GM21576 (cell line): Measurements from ENCODE around the gene AFAP1L1.
A peak's percentile ranks its signal among the peaks of the same experiment; 100 is the strongest.
"Not testable (repeated sequence)": the region's sequence is repeated elsewhere in the genome, so short reads cannot be mapped to it uniquely, and the experiment has no call there.

Experiments
- ATAC-seq: cut with Tn5 transposase; IDR thresholded peaks from one replicate; pipeline ENCODE4 v1.9.1; 2021; ENCODE audit warnings: mild to moderate bottlenecking, moderate library complexity; ENCODE audit not compliant: unreplicated experiment

AFAP1L1 gene

DNA sequence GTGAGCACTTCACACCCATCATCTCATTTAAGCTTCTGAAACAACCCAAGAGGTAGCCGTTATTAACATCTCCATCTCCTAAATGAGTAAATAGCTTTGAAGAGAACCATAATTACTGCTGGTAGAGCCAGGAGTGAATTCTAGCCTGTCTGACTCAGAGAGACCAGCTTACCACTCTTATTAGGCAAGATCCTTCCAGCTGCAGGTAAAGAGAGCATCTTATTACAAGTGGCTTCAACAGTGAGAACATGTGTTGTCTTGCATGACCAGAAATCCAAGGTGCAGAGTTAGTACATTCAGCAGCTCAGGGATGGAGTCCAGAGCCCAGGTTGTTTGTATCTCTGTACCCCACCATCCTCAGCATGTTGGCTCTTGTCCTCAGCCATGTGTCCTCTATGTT lies 10.9 kb upstream of the AFAP1L1 start:
- no peak for ATAC-seq

DNA sequence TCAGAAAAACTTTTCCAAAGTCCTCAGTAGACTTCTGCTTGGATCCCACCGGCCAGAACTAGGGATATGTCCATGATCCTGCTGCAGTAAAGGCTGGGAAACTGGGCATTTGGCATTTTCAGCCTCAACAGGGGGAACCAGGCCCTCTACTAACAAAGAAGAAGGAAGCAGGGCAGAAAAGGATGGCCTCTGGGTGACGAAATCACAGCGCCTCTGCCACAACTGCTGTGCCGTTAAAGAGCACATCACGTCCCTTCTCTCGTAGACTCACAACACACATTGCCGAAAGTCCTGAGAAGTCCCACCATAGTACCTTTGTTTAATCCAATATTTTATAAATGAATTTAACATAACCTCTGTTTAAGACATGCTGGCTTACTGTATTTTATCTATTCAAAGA lies 10.4 kb upstream of the AFAP1L1 start:
- ATAC-seq: no peak

DNA sequence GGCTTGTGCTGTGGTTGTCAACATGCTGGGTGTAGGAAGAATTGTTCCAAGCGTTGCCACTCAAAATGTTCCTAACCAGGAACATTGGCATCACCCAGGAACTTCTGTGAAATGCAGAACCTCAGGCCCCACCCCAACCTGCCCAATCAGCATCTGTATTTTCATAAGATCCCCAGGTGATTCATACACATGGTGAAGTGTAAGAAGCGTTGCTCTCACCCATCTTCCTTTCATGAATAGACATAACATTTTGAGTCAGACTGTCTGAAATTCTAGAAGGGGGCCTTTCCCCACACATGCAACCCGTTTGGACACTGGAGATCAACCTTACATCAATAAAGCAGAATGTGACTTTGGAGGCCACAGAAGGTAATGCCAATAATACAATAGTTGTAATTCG lies 9.3 kb upstream of the AFAP1L1 start:
- ATAC-seq: no peak

DNA sequence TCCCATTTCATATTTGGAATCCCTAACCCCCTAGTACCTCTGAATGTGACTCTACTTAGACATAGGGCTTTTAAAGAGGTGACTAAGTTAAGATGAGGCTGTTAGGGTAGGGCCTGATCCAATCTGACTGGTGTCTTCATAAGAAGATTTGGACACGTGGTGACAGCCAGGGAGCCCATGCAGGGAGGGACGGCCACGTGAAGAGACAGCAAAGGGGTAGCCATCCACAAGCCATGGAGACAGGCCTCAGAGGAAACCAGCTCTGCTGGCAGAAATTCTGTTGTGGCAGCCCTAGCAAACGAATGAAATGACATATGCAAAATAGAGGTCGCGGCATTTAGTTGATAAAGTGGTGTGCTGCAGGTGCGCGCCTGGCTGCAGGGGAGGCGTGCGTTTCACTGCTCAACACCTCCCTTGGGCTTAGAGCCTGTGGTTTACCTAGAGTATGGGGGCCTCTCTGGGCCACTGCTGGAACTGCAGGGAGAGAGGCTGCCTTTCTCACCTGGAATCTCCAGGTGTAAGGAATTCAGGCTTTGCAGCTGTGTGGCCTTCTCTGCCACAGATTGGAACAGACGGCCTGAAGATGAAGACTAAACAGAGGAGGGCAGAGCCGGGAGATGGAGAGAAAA lies 7.1 kb upstream of the AFAP1L1 start:
- peak; percentile 83 for ATAC-seq

DNA sequence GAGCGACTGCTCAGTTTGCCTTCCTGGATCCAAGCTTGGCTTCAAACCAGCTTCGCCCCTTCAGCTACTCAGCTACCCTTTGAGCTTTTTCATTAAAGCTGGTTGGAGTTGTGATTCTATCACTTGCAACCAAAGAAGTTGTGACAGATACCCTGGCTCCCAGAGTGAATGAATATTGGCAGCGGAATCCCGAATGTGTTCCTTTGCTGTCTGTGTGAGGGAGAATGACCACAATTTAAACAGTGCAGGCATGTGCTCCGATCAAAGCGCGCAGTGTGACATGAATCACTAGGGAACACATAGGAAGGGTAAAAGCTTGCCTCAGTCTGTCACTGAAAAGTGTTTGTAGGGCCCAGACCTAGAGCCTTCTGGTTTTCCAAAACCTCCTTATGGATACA lies 6.6 kb upstream of the AFAP1L1 start:
- ATAC-seq: no peak

DNA sequence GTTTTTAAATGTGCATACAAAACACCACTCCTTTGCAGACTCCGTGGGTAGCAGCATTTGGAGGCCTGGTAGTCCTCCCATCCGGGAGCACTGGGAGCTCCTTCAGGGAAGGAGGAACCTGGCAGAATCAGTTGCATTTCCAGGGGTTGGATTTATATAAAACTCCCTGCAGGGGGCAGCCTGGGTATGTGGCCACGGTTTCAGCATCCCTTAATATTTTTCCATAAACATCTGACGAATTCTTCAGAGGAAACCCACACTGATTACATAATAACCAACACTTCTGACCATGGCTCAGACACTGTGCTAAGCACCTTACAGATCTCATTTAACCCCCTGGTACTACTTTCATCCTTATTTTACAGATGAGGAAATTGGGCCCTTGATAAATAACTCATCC lies 6.1 kb upstream of the AFAP1L1 start:
- ATAC-seq: no peak

DNA sequence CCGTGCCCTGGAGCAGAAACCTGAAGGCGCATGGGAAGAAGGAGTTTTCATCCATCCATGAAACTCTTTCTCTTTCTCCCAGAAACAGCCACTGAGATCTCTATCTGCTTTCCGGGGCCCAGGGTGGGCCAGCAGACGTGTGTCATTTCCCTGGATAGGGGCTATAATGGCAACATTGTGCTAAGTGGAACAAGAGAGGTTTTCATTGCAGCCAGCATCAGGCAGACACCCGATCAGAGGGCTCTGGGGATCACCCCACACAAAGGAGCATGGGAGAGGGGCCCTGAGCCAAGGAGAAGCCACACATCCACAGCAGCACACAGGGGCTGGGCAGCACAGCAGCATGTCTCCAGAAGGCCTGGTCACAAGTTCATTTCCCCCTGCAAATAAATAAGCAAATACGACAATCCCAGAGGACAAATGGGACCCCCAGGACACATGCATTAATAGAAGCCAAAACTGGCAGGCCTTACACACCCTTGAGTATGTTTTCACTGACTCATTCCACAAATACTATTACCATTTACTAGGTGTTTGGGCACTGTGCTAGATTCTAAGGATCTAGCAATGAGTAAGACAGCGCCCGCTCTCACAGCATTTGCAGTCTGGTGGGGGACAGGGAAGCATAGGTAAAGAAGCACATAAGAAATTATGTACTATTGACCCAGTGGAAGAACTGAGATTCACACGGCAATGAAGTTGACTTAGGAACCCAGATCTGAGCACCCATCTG lies 4.3 kb upstream of the AFAP1L1 start:
- ATAC-seq: no peak

DNA sequence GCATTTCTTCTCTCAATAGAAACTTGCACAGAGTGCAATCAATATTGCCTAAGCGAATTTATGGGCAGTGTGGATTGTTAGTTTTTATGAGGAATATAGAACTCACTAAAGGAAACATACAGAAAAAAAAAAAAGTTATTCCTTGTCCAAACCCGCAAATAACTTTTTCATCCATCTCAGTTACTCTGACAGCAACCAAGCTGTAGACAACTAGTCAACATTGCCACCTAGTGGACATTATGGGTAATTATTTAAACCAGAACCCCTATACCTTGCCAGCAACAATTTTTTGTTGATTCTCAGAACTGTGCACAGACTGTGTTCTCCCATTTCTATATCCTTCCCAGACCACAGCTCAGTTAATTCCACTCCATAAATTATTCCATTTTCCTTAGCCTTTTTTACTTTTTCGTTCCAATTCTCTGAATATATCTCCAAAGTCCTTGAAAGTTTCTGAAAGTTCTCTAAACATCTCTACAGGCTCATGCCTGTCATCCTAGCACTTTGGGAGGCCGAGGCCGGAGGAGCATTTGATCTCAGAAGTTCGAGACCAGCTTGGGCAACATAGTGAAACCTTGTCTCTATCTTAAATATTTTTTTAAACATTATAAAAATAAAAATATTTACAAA lies 2.6 kb upstream of the AFAP1L1 start:
- no peak for ATAC-seq

DNA sequence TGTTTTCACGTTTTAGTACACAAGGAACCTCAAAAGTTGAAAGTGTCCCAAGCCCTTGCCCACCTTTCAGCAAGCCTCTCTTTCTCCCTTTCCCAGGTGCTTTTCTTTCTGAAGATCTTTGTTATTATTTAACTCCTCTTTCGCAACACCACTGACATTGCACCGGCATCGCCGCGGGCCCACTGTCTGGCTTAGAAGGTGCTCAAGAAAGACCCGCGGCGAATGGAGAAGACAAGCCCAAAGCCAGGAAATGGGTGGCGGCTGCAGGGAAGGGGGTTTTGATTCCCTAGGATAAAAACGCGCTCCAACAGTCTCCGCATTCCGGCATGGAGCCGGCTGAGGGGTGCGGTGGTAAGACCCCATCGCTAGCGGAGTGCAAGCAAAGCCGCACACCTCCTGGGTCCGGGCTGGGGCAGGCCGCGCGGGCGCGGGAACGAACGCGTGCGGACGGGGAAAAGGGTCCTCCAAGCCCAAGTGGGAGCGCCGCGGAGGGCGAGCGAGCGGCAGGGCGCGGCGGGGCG lies 404 bp upstream of the AFAP1L1 start:
- no peak for ATAC-seq

DNA sequence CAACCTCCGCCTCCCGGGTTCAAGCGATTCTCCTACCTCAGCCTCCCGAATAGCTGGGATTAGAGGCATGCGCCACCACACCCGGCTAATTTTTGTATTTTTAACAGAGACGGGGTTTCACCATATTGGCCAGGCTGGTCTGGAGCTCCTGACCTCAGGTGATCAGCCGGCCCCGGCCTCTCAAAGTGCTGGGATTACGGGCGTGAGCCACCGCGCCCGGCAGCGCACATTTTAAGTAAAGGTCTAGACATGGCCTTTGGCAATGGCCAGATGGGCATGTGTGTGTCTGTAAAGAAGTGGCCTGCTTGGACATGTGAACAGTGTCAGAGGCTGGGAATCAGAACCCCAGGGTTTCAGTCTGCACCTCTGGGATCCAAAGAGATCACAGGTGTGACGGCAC lies 1.1 kb downstream of the AFAP1L1 start:
- not testable (repeated sequence) for ATAC-seq

DNA sequence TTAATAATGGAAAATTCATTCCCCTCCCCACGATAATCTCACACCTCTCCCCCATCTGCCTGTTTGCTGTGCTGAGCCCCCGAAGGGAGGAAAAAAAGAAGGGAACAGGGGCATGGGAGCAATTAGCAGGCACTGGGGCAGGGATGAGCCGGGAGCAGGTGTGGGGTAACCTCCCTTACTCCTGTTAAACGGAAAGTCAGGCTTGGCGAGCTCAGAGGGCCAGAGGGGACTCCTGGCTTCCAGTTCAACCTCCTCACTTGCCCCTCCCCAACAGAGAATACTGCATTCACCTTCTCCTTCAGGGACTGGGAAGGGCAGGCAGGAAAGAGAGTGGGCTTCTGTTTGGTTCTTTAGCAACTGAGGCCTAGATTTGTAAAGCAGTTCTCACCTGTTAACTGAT lies 1.6 kb downstream of the AFAP1L1 start:
- no peak for ATAC-seq

DNA sequence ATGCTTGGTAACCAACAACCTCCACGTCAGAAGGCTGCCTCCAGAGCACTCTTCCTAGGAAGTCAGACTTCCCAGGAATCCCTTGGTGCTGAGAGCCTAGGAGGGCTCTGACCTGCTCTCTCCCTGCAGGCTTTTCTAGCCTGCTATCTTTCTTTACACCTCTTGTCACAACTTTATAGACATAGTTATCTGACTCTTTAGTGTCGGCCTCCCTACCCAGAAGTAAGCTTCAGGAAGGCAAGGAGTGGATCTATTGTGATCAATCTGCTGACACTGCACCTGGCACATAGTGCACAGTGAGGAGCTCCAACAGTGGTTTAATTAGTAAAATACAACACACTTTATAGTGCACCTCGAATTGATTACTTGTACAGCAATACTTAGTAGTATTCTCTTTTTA lies 2.3 kb downstream of the AFAP1L1 start:
- no peak for ATAC-seq

DNA sequence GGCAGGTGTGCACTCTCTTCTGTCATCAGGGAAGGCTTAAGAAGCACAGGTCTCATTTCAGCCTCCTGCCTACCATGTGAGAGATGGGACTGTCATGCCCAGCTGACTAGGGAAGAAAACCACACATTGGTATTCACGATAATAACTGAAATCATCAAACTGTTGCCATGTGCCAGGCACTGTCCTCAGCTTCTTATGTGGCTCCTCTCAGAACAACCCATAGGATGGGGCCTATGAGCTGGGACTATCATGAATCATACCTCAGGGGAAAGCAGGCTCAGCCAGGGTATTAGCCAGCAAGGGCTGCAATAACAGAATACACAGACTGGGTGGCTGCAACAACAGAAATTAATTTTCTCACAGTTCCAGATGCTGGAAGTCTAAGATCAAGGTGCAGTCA lies 3.3 kb downstream of the AFAP1L1 start:
- no peak for ATAC-seq

DNA sequence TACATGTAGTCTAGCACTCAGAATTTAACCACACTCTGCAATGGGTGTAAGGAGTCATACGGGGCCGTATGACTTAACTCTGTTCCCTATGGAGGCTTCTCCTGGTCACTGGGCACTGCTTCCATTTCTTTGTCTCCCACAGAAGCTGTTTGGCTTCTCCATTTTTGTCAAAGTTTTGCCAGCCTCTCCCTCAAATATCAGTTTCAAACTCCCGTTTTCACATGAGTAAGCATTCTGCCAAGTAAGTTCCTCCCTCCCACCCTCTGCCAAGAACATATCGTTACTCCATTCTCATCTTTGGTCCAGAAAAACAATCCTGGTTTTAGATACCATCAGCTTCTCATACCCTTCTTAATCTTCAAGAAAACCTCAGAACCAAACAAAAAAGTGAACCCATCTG lies 6.1 kb downstream of the AFAP1L1 start:
- ATAC-seq: no peak

DNA sequence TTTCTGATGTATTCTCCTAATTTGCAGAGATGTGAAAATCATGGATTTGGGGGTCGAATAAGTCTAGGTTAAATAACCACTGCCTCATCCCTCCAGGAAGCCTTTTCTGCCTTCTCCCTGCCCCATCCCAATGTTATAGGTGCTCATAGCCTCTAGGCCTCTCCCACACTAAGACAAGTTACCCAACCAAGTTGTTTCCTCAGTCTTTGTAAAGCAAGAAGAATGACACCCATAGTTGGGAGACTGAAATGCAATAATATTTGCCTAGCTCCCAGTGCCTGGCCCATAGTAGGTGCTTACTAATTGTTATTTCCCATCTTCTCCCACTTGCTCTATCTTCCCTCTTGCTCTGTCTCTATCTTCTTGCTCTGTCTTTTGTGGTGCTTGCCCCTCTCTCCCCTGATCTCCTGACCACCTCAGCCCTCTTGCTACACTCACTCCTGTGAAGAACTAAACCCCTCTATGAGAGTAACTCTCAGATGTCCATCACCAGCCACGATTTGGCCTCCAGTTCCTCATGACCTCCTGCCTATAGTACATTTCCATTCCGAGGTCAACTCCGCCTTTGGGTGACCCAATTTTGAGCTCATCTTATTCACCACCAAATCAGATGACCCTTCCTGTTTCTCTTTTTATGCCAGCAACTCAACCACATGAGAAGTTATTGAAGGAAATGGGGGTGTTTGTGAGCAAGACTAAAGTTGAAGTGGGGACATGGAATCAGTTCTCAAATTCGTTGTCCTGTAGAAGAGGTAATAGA lies 7.0 kb downstream of the AFAP1L1 start:
- ATAC-seq: no peak

DNA sequence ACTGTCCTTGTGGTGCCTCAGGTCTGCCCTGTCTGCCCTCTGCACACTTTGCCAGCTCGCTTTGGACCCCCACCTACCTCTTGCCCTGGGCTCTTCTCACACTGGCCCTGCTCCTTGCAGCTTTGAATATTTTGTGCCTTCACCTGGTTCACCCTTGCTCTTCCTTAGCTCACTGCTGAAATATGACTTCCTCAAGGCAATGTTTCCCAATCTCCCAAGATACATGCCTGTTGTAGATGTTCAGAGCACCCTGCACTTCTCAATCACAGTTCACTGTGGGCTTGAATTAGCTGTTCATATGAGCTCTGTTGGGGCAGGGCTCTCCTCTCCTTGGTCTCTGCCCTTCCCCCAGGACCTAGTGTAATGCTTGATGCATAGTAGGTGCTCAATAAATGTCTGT lies 8.0 kb downstream of the AFAP1L1 start:
- ATAC-seq: no peak

DNA sequence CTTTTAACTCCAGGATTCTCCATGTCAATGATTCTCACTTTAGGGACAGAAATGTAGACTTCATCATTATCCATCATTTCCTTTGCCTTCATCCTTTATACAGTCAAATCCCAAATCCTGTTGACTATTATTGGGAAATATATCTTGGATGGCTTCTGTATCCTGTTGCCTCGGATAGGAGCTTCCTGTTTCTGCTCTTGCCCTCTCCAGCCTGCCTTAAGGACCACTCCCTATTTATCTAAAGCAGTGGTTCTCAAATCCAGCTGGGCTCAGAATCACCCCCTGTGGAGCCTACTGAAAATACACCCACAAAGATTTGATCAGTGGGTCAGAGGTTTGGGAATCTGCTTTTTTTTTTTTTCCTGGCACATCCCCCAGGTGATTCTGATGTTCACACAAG lies 8.5 kb downstream of the AFAP1L1 start:
- ATAC-seq: no peak

DNA sequence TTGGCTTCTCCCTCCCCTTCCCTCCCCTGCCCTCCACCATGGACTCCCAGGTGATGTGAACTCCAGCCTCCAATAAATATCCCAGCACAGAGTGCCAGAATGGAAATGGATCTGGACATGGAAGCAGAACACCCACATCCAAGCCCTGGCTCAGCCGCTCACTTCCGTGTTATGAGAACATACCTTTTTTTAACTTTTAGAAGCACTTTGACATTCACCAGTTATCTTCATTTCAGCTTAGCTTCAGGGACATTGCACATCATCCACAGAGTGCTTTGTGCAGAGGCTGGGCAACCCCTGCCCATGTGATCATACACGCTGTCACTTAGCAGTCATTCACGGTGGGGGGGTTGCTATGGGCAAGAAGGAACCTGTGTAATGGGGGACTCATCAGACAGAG lies 9.1 kb downstream of the AFAP1L1 start:
- ATAC-seq: no peak

DNA sequence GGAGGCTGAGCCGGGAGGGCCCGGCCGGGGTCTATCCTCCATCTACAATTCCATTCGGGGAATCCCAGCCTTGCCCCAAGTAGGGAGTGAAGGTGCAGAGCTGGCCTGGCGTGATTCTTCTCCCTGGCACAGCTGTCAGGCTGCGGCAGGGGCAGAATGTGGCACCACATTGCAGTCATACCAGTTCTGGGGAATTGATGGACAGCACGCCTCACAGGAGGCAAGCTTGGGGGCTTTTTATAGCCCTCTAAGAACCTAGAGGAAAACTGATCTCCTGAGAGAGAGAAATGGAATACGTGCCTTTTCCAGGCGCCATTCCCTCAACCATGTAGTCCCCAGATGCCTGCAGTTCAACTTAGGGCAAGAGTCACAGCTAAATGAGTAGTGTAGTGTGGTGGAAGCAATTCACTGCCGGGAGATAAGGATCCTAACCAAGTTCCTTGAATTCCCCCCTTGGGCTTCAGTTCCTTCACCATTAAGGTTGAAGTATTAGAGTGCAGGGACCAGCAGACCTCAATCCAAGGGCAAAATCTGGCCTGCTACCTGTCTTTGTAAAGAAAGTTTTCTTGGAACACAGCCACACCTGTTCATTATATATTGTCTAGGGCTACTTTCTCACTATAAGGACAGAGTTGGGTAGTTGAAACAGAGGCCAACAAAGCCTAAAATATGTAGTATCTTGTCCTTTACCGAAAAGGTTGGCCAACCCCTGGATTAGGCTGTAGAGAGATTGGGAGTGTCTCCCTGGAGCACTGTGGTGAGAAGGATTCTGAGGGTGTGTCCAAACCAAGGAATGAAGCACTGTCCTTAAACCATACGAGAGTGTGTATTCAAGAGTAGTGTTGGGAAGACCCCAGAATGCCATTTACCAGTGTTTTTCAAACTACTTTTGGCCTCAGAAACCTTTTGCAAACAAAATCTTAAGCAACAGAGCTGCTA lies 10.6 kb downstream of the AFAP1L1 start:
- no peak for ATAC-seq

DNA sequence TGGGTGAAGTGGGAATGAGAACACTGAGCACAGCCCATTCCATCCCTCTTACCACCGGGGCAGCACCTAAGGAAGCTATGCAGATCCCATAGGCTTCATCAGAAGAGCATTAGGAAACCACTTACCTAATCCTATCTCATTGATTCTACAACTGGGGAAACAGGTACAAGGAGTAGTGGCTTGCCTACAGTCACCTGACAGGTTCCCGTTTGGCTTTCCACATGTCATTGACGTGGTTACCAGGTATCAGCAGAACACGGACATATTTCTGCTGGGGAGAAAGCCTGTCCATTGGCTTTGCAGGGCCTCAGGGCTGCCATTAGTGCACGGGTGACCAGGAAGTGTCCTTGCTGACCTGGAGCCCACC lies 11.3 kb downstream of the AFAP1L1 start:
- no peak for ATAC-seq
